Raji (cell line): ENCODE results near the gene MCCD1.

Experiments used
- POLR2A ChIP-seq: IDR thresholded peaks from 2 replicates; pipeline ENCODE4 v1.6.1; 2011; ENCODE audit warnings: low read depth, low read length, control low read depth; ENCODE audit not compliant: insufficient read depth

Gene MCCD1

GRCh38 chr6:31535538-31536324 is 7.0 kb downstream of the MCCD1 start:
- no peak for TF ChIP-seq POLR2A

GRCh38 chr6:31538805-31539400 is 10.1 kb downstream of the MCCD1 start:
- TF ChIP-seq POLR2A, result no peak

GRCh38 chr6:31540640-31541039 is 11.9 kb downstream of the MCCD1 start:
- no peak for TF ChIP-seq POLR2A

- TF ChIP-seq POLR2A, result no peak
These were observed 12.4 kb downstream of the MCCD1 start for GRCh38 chr6:31541059-31541657.

GRCh38 chr6:31541658-31542521 is 13.1 kb downstream of the MCCD1 start, which contains the start of gene DDX39B:
DDX39B (minus strand) TSS chr6:31542003; CDS start chr6:31540532, 1,471 bp downstream.
- TF ChIP-seq POLR2A, result peak; percentile 96

- no peak for TF ChIP-seq POLR2A
These were observed 14.9 kb downstream of the MCCD1 start for GRCh38 chr6:31543639-31544038.

- no peak for TF ChIP-seq POLR2A
These were observed 15.9 kb downstream of the MCCD1 start for GRCh38 chr6:31544676-31545075.

GRCh38 chr6:31545291-31545690 is 16.5 kb downstream of the MCCD1 start:
- no peak for TF ChIP-seq POLR2A

- peak; percentile 40 for TF ChIP-seq POLR2A
These were observed 17.7 kb downstream of the MCCD1 start, which contains the start of gene ATP6V1G2 for GRCh38 chr6:31546339-31546957. ATP6V1G2 (minus strand) TSS chr6:31546608; CDS start chr6:31546559, 49 bp downstream.

- TF ChIP-seq POLR2A, result peak; percentile 55
These were observed 18.4 kb downstream of the MCCD1 start, which contains the start of gene NFKBIL1 for GRCh38 chr6:31546958-31547726. NFKBIL1 (plus strand) TSS chr6:31547608; CDS start chr6:31547695, 87 bp downstream.

- no peak for TF ChIP-seq POLR2A
These were observed 19.2 kb downstream of the MCCD1 start for GRCh38 chr6:31547727-31548543.

GRCh38 chr6:31548544-31548873 is 19.7 kb downstream of the MCCD1 start:
- TF ChIP-seq POLR2A, result no peak

- no peak for TF ChIP-seq POLR2A
These were observed 27.5 kb downstream of the MCCD1 start for GRCh38 chr6:31556307-31556706.
